HG03520 (cell line): ENCODE results near the gene SMYD4.

Experiments used
- ATAC-seq: cut with Tn5 transposase; IDR thresholded peaks from one replicate; pipeline ENCODE4 v1.9.1; 2021; ENCODE audit warnings: mild to moderate bottlenecking, moderate library complexity; ENCODE audit not compliant: unreplicated experiment

The SMYD4 gene

DNA sequence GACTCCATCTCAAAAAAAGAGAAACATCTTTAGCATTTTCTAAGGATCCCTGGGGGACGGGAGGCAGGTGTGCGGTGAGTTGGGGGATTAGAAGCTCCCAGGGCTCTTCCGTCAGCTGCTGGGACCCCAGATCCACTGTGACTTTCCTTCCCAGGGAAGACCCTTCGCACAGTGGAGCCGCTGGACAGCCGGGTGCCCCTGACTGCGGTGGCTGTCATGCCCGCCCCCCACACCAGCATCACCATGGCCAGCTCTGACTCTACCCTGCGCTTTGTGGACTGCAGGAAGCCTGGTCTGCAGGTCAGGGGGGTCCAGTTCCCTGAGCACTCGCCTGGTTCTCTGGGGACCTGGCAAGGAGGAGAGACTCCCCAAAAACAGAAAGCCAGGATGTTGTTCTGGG lies 94.3 kb downstream of the SMYD4 start:
- no peak for ATAC-seq

DNA sequence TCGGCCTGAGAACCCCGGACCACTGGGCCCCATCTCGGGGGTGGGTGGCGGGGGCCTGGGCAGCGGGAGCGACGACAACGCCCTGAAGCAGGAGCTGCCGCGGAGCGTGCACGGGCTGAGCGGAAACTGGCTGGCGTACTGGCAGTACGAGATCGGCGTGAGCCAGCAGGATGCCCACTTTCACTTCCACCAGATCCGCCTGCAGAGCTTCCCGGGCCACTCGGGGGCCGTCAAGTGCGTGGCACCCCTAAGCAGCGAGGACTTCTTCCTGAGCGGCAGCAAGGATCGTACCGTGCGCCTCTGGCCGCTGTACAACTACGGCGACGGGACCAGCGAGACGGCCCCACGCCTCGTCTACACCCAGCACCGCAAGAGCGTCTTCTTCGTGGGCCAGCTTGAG lies 95.9 kb downstream of the SMYD4 start:
- ATAC-seq: no peak

DNA sequence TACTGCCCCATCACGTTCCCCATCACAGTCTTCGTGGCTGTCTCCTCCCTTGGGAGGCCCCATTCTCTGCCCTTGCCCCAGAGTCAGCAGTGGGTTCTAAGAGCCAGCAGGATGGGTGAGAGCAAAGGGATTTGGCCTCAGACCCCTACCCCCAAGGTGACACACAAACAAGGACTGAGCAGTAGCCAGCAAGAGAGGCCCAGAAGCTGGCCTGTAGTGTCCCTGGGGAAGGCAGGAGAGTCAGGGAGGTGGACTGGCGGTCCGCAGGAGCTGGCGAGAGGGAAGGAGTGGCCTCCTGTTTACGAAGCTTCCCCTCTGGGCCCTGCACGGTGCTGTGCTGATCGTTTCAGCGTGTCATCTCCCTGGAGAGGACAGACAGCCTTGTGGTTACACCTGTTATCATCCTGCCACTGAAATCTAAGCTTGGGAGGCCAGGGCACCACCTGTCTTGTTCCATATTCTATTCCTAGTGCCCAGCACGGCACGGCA lies 96.8 kb downstream of the SMYD4 start:
- no peak for ATAC-seq

- no peak for ATAC-seq
Observed at GRCh38 chr17:1732241-1732832, 97.4 kb downstream of the SMYD4 start.

GRCh38 chr17:1731194-1731506 lies 98.6 kb downstream of the SMYD4 start:
- no peak for ATAC-seq

GRCh38 chr17:1730326-1731193 lies 99.1 kb downstream of the SMYD4 start:
- ATAC-seq: no peak

GRCh38 chr17:1729966-1730325 lies 99.8 kb downstream of the SMYD4 start:
- no peak for ATAC-seq
